ENCODE data around the gene TM7SF3.

The TM7SF3 gene

GRCh38 chr12:26939192-26939832, 74.9 kb downstream of the TM7SF3 start:
- DNase-seq = no peak
- Histone ChIP-seq H3K27me3 (ENCODE audit: insufficient read depth, low read depth, severe bottlenecking) (no peaks in the 10 kb centered on the region), H3K27ac (peak overlapping the region; percentile 97), H3K36me3 (peaks cover 4% of the 10 kb centered on the region; the same call in 1 of the 2 replicates), H3K9me3 (ENCODE audit: severe bottlenecking) (no peaks in the 10 kb centered on the region), H3K4me3 (ENCODE audit: low read depth, low read length) (peak overlapping the region; percentile 78)
- no peak for TF ChIP-seq CTCF (IDR thresholded peaks at IDR 0.05; ENCODE audit: low read depth, low read length)

- DNase-seq = no peak
- Histone ChIP-seq H3K27me3 (ENCODE audit: insufficient read depth, low read depth, severe bottlenecking) (no peaks in the 10 kb centered on the region), H3K36me3 (peaks cover 4% of the 10 kb centered on the region; the same call in 1 of the 2 replicates), H3K4me3 (ENCODE audit: low read depth, low read length) (peak overlapping the region; percentile 78), H3K27ac (peak overlapping the region; percentile 97), H3K9me3 (ENCODE audit: severe bottlenecking) (no peaks in the 10 kb centered on the region)
- no peak for TF ChIP-seq CTCF (IDR thresholded peaks at IDR 0.05; ENCODE audit: low read depth, low read length)
These were observed 75.5 kb downstream of the TM7SF3 start for GRCh38 chr12:26938701-26939062.

- TF ChIP-seq CTCF (IDR thresholded peaks at IDR 0.05; ENCODE audit: low read depth, low read length) = no peak
- Histone ChIP-seq H3K27ac (peak within 1 kb of the TSS; percentile 97), H3K9me3 (ENCODE audit: severe bottlenecking) (no peaks in the 10 kb centered on the region), H3K4me3 (ENCODE audit: low read depth, low read length) (peak within 1 kb of the TSS; percentile 78), H3K27me3 (ENCODE audit: insufficient read depth, low read depth, severe bottlenecking) (no peaks in the 10 kb centered on the region), H3K36me3 (peaks cover 4% of the 10 kb centered on the region; the same call in 1 of the 2 replicates)
- DNase-seq = peak; percentile 98
These were observed 76.1 kb downstream of the TM7SF3 start, which contains the start of the genes FGFR1OP2 and INTS13 for GRCh38 chr12:26937863-26938700. FGFR1OP2 (plus strand) TSS chr12:26938470; CDS start chr12:26954159, 15,689 bp downstream. INTS13 (minus strand) TSS chr12:26937981; CDS start chr12:26936803, 1,178 bp downstream.

GRCh38 chr12:26937443-26937862, 76.7 kb downstream of the TM7SF3 start:
- Histone ChIP-seq H3K9me3 (ENCODE audit: severe bottlenecking) (no peaks in the 10 kb centered on the region), H3K27me3 (ENCODE audit: insufficient read depth, low read depth, severe bottlenecking) (no peaks in the 10 kb centered on the region), H3K27ac (peak overlapping the region; percentile 97), H3K4me3 (ENCODE audit: low read depth, low read length) (peak overlapping the region; percentile 78), H3K36me3 (peaks cover 4% of the 10 kb centered on the region; the same call in 1 of the 2 replicates)
- DNase-seq = no peak
- no peak for TF ChIP-seq CTCF (IDR thresholded peaks at IDR 0.05; ENCODE audit: low read depth, low read length)

- peaks cover 4% of the 10 kb centered on the region; the same call in 1 of the 2 replicates for H3K36me3 ChIP-seq
- no peak for TF ChIP-seq CTCF (IDR thresholded peaks at IDR 0.05; ENCODE audit: low read depth, low read length)
- peak overlapping the region; percentile 78 for H3K4me3 ChIP-seq (ENCODE audit: low read depth, low read length)
- H3K27ac ChIP-seq = no peak overlapping the region
- no peaks in the 10 kb centered on the region for H3K27me3 ChIP-seq (ENCODE audit: insufficient read depth, low read depth, severe bottlenecking)
- DNase-seq = no peak
- no peaks in the 10 kb centered on the region for H3K9me3 ChIP-seq (ENCODE audit: severe bottlenecking)
These were observed 77.4 kb downstream of the TM7SF3 start for GRCh38 chr12:26936559-26937442.

All from WERI-Rb-1 (cell line).